GM18505 (cell line): ENCODE measurements around the gene DNTT.

ENCODE experiments used
- ATAC-seq: cut with Tn5 transposase; IDR thresholded peaks from one replicate; pipeline ENCODE4 v1.9.1; 2021; ENCODE audit not compliant: unreplicated experiment
- POLR2A ChIP-seq: IDR thresholded peaks from 4 replicates; pipeline ENCODE4 v1.6.1; 2011; ENCODE audit warnings: borderline replicate concordance; ENCODE audit not compliant: insufficient read depth, insufficient read length; ENCODE audit errors: extremely low read depth

DNTT gene

DNA sequence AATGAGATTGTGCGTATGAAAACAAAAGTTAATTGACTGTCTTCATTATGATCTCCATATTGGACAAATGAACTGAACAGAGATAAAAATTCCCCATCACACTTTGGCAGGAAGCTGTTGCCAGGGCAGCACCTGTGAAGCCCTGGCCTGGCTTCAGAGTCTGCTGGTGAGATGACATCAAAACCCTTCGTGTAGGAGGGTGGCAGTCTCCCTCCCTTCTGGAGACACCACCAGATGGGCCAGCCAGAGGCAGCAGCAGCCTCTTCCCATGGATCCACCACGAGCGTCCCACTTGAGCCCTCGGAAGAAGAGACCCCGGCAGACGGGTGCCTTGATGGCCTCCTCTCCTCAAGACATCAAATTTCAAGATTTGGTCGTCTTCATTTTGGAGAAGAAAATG, at the start of gene DNTT:
DNTT (plus strand) TSS at position 205 of the 400 bp plus-strand sequence; CDS start at position 269, 64 bp downstream.
- no peak for ATAC-seq
- no peak for TF ChIP-seq POLR2A

DNA sequence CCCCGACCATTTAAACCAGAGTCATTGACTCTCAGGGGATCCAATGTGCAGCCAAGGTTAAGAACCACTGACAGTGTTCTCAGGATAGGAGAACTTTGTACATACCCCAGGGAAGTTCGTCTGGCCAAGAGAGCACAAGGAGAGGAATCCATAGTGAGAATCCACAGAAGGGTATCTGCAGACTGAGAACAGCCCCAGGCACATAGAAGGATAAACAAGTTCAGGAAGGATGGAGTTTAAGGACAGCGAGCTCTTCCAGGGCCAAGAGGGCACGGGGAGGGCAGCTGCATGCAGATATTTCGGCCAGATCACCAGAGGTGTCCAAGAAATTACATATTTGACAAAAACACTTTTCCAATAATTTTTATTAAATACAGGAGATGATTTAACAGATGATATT, 49.3 kb upstream of the DNTT start:
- no peak for TF ChIP-seq POLR2A
- ATAC-seq, result no peak

DNA sequence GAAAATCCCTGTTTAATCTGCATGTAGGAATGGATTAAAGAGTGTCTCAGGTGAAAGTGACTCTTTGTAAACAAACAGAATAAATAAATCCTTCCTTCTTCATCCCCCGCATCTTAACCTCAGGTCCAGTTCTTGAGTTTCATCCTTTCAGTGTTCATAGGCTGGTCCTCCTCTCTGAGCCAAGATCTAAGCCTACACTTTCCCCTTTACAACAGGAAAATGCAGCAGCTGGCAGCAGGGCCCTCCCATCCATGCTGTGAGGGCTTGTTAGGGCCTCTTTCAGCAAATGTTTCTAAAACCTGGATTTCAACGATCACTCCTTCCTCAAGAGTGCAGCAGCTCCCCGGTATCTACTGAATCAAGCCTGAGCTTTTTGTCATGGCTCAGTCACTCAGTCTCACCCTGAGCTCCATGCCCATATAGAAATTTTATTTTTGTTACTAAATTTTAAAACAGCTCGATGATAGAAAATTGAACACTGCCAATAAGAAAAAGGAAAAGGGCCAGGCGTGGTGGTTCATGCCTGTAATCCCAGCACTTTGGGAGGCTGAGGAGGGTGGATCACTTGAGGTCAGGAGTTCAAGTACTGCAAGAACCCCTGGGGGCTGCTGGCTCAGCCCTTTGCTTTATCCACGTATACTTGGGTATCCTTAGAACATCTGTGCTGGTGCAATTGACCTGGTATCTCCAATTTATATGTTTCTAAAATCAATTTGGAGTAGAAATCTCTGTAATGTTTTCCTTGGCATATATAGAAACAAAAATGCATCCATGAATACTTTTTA, 48.5 kb upstream of the DNTT start:
- no peak for ATAC-seq
- no peak for TF ChIP-seq POLR2A

DNA sequence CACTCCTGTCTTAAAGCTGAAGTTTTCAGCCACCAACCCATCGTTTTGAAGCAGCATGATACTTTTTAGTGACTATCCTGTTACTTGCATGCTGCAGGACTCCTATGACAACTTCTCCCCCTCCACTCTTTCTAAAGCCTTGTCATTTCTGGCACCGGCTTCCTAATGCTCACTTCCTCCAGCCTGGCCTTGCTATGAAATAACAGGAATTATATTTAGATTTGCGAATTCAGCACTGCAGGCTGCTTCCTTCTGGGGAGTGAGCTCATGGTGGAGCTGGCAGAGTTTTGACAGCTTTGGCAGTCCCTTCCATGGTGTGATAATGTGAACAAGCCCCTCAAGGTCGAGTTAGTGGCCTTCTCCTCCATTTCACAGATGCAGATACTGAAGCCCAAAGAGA, 46.3 kb upstream of the DNTT start:
- TF ChIP-seq POLR2A, result no peak
- ATAC-seq, result no peak

DNA sequence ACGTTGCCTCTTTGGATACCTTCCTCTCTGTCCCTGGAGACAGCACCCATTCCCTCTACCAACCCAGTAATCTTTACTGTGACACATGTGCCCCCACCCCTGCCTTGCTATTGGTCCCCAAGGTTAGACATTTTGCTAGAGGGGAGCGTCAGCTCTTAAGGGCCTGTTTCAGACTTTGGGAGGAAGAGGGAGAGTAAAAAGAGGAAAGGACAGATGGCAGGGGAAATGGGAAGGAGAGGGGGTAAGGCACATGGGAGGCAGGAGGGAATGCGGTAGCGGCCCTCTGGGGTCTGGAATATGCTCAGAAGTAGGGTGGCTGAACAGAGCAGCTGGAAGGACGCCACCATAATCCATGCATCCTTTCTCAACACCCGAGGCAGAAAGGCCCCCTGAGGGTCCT, 45.1 kb upstream of the DNTT start:
- no peak for TF ChIP-seq POLR2A
- ATAC-seq, result no peak

DNA sequence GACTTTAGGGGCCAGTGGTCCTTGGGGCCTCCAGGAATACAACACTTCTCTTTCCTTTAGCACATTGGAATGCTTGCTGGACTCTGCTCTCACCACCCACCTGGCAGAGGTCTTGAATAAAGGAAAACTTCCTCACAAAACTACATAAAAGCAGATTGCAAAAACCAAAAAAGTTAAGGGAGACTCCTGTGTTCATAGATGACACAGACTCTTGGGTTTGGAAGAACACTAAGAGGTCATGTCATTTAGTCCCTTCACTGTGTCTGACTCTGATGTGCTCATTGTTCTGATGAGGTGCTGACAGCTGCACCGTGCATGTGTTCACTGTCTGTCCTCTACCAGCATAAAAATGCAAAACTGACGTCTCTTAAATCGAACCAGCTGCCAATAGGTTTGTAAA, 44.2 kb upstream of the DNTT start:
- no peak for ATAC-seq
- no peak for TF ChIP-seq POLR2A

DNA sequence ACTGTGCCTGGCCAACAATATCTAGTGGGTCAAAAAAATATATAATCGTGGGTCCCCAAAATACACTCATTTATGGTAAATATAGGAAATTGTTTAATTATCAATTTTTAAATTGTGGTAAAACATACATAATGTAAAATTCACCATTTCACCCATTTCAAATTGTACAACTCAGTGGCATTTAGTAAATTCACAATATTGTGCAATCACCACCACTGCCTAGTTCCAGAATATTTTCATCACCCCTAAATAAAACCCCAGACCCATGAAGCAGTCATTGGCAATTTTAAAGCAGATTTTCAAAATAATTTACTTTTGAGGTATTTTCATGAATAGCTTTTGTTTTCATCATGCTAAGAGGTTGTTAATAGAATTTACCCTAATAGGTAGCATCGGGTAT, 43.1 kb upstream of the DNTT start:
- no peak for ATAC-seq
- no peak for TF ChIP-seq POLR2A

DNA sequence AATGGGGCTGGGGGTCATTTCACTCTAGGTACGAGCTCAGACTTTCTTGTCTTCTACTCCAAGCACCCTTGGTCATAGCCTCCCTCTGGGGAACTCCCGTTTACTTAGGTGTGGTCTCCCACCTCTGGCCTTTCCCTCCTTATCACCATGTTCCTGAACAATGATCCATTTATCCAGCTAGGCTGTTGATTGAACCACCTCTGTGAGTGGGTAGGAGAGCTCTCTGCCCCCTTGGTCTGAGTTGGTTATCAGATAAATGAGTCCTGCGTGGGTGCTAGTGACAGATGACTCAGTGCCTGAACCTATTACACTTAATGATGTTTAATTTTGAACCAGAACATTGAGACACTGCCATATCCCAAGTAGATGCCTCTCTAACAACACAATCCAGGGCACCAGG, 42.3 kb upstream of the DNTT start:
- ATAC-seq, result no peak

DNA sequence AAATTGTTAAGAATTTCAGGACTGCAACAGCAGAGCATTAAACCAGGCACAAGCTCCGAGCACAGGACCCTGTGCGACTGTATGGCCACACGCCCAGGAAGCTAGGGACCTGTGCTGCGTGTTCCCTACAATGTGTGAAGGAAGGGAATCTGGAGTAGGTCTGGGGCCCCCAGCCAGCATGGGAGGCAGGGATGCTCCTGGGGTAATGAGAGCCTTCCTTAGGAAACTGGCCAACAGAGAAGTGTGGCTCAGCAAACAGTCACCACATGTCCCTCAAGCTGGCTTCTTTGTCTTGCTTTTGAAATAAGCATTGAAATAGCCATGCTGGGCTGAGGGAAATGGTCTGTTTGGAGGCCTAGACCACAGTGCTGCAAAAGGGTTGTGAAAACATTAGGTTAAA, 41.1 kb upstream of the DNTT start:
- TF ChIP-seq POLR2A, result no peak
- ATAC-seq, result no peak

More for the DNA sequence above, 42.3 kb upstream of the DNTT start:
- no peak for TF ChIP-seq POLR2A

DNA sequence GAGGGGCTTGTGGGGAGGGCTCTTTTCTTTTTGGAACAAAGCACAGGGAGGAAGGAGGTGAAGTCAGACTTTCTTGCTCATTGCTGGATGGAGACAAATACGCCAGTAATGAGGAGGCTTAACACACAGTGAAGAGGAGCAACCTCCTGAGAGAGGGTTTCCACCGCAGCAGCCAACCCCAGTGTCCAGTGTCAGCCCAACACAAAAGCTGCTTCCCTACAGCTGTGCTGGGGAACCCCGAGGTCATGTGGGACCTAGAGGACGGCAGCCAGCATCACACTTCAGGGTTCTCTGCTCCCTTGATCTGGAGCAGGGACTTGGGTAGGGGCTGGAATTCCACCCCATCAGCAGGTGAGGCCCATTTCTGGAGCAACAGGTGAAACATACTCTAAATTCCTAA, 40.6 kb upstream of the DNTT start:
- no peak for ATAC-seq

DNA sequence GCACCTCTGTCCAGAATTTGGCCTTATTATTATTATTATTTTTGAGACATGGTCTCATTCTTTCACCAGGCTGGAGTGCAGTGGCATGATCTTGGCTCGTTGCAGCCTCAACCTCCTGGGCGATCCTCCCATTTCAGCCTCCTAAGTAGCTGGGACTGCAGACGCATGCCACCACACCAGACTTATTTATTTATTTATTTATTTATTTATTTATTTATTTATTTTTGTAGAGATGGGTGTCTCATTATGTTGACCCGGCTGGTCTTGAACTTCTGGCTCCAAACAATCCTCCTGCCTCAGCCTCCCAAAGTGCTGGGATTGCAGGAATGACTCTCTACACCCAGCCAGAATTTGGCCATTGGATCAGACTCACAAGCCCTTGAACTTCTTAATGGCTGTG, 39.3 kb upstream of the DNTT start:
- no peak for ATAC-seq
- TF ChIP-seq POLR2A, result no peak

More for the DNA sequence above, 40.6 kb upstream of the DNTT start:
- TF ChIP-seq POLR2A, result peak; percentile 45

DNA sequence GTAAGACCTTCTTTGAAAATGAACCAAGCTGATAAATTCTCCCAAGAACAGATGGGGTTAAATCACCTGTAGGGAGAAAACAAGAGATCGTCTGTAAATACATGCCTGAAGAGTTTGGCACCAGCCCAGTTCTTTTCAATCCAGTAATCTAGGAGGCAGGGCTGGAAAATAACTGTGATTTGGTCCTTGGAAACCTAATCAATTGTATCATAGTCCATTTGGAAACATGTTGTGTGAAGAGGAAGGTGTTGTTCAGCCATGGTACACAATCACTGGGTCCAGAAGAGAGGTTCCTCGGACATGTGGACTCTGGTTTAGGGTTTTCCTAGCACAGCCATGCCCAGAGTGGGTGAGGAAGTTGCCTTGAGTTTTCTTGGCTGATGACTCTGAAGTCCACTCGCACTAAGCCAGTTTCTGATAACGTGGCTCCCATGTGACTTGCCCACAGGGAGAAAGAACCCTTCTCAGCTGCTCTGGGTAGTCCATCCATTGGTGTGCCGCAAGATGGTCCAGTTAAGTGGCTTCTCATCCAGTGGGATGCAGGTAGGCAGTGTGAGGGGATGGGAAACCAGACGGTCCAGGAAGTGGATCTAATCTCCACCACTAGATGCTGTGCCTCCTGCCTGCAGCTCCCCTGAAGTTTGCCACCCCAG, 38.0 kb upstream of the DNTT start:
- TF ChIP-seq POLR2A, result no peak
- ATAC-seq, result no peak

DNA sequence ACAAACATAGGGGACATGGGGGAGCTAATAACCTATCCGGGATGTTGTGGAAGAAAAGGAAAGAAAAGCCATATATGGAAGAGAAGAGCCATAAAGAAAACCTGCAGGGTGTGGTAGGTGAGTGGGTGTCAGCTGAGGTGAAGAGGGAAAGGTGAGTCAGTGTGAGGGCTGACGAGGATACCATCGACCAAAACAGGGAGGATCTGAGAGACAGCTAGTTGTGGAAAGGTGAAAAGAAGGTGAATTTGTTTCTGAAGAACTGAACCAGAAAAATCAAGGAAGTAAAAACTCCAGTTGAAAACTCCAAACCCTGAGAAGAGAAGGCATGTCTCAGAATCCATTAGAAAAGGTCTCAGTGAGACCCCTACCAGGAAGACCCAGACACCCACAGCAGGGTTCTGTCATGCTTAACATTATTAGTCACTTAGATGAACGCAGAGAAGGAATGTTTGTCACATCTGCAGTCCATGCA, 37.0 kb upstream of the DNTT start:
- TF ChIP-seq POLR2A, result no peak
- no peak for ATAC-seq

DNA sequence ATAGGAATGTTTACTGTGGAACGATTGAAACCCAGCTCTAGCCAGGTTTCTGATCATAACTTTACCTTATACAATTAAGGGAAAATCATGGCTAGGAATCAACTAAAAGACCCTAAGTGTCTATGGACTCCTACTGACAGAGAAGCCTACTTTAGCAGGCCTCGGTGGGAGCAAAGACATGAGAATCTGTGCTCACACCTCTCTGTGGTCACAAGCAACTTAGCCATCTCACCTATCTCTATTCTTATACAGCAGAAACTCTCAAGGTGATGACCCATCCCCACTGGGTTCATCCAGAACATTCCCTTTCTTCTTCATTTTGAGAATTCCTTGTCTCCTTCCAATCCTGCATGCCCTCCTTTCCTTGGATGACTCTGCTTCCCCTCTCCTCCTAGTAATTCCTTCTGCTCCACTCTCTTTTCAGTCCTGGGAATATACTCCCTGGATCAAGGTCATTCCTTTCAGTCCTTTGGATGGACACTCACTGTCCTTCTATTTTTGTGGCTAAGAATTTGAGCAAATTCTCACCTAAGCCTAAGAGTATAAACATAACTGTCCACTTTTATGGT, 35.8 kb upstream of the DNTT start:
- no peak for TF ChIP-seq POLR2A
- ATAC-seq, result no peak

DNA sequence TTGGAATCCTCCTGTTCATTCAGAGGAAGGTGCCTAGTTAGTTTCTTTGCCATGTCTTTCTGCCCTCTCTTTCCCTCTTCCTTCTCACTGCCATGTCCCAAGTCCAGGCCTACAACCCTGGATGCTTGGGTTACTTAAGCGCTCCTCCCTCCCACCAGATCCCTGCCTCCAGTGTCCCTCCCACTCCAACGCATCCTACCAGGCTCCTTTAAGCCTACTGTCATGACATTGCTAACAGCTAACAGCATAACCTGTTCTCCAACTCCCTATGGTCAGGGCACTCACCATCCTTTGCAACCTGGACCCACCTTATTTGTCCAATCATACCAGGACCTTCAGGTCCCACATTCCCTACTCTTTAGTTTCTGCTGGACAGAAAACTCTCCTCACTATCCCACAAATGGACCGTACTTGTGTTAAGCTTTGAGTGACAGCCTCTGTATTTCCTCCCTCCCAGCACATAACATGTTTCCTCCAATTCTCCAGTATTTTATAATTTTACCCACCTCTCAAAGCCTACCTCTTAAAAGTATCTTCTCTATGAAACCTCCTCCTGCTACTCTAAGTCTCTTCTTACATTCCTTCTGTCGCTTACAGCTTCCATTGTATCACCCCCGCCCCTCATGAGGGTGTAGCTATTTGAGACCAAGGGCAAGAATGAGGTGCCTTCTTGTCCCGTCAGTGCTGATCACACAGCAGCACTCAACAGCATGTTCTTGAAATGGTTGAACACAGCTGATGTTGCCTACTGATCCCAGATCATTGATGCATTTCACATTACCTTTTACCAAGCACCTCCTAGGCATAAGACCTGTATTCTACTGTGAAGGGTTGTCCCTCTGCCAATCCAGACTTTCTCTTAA, 34.6 kb upstream of the DNTT start:
- ATAC-seq, result no peak
- peak; percentile 40 for TF ChIP-seq POLR2A
